ENCODE data around the gene FIZ1. TPM values are rescaled to one million over a fixed set of nuclear protein-coding genes. Genes with fewer than 3 reads are reported as not detected.

Gene FIZ1
- total RNA-seq, 1 donor from 2014 or later = 8.4 TPM

DNA sequence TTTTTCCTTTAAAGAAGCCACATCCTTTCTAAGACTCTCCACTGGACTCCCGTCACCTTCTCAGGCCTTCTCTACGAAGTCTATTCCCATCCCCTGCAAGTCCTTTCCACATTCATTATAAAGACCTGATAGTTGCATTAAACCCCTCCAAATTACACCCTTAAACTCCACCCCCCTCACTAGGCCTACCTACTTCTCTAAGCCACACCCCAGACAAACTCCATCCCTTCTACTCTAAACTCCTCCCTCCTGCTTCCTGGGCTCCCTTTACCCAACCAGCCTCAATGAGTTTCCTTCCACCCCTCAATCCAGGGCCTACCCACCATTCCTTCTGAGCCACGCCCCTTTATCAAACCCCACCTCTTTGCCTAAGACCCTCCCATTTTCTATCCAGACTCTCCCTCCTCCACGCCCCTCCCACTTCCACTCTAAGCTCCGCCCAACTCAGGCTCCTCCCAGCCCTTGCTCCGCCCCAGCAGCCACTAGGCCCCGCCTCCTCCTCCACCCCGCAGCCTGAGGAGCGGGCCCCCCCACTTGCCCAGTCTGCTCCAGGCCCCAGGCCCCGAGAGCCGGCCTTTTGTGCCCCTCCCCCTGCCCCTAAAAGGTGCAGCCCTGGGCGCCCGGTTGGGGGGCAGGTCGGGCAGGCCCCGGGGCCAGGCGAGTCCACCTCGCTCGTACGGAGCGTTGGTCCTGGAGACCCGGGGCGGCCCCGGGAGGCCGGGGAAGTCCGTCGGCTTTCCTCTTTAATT lies 424 bp downstream of the FIZ1 start:
- no peaks in the 10 kb centered on the region for H3K27me3 ChIP-seq (ENCODE audit: control insufficient read depth, insufficient read depth, low read length)
- TF ChIP-seq, protein P1, sequence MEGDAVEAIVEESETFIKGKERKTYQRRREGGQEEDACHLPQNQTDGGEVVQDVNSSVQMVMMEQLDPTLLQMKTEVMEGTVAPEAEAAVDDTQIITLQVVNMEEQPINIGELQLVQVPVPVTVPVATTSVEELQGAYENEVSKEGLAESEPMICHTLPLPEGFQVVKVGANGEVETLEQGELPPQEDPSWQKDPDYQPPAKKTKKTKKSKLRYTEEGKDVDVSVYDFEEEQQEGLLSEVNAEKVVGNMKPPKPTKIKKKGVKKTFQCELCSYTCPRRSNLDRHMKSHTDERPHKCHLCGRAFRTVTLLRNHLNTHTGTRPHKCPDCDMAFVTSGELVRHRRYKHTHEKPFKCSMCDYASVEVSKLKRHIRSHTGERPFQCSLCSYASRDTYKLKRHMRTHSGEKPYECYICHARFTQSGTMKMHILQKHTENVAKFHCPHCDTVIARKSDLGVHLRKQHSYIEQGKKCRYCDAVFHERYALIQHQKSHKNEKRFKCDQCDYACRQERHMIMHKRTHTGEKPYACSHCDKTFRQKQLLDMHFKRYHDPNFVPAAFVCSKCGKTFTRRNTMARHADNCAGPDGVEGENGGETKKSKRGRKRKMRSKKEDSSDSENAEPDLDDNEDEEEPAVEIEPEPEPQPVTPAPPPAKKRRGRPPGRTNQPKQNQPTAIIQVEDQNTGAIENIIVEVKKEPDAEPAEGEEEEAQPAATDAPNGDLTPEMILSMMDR (IDR thresholded peaks at IDR 0.05; ENCODE audit: insufficient read depth, low read length, poor library complexity, severe bottlenecking) = no peak
- DNase-seq (ENCODE audit: low read depth) = peak; percentile 73
- no peaks in the 10 kb centered on the region for H3K36me3 ChIP-seq (ENCODE audit: control insufficient read depth, insufficient read depth, low read length)
- H3K4me3 ChIP-seq (ENCODE audit: low read depth, low read length) = peak overlapping the region; percentile 91

DNA sequence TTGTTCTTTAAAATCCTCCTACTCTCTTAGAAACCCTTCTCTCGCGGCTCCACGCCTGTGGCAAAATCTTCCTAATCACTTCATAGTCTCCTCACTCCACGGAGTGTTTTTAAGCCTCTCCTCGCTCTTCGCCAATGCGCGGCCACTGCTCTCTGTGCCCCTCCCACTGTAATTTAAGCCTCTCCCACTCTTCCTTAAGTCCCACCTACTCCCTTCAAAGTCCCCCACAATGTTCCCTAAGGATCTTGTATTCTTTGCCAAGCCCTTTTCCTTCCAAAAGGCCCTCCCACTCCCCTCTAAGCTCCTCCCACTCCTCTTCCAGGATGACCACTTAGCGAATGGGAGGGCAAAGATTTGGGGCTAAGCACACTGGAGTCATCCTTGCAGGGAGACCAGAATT lies 1.3 kb downstream of the FIZ1 start:
- Histone ChIP-seq H3K4me3 (ENCODE audit: low read depth, low read length) (no peak overlapping the region), H3K27me3 (ENCODE audit: control insufficient read depth, insufficient read depth, low read length) (no peaks in the 10 kb centered on the region), H3K36me3 (ENCODE audit: control insufficient read depth, insufficient read depth, low read length) (no peaks in the 10 kb centered on the region)
- no peak for DNase-seq (ENCODE audit: low read depth)
- TF ChIP-seq, protein P1 (IDR thresholded peaks at IDR 0.05; ENCODE audit: insufficient read depth, low read length, poor library complexity, severe bottlenecking) = no peak

DNA sequence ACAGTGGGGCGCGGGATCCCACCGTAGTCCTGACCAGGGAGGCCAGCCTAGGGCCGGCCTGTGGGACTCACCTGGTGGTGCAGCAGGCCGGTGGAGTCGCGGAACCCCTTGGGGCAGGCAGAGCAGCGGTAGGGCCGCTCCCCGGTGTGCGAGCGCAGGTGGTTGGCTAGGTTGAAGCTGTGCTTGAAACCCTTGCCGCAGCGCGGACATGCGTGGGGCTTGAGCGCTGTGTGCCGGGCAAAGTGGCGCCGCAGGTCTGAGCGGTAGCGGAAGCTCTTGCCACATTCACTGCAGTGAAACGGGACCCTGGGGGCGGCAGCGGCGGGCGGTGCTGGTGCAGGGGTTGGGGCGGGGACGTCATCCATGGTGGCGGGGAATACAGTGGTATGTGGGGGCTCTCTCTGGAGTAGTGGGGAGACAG lies 1.8 kb downstream of the FIZ1 start:
- H3K4me3 ChIP-seq (ENCODE audit: low read depth, low read length) = no peak overlapping the region
- no peak for DNase-seq (ENCODE audit: low read depth)
- no peaks in the 10 kb centered on the region for H3K36me3 ChIP-seq (ENCODE audit: control insufficient read depth, insufficient read depth, low read length)
- TF ChIP-seq, protein P1 (IDR thresholded peaks at IDR 0.05; ENCODE audit: insufficient read depth, low read length, poor library complexity, severe bottlenecking) = no peak
- H3K27me3 ChIP-seq (ENCODE audit: control insufficient read depth, insufficient read depth, low read length) = no peaks in the 10 kb centered on the region

DNA sequence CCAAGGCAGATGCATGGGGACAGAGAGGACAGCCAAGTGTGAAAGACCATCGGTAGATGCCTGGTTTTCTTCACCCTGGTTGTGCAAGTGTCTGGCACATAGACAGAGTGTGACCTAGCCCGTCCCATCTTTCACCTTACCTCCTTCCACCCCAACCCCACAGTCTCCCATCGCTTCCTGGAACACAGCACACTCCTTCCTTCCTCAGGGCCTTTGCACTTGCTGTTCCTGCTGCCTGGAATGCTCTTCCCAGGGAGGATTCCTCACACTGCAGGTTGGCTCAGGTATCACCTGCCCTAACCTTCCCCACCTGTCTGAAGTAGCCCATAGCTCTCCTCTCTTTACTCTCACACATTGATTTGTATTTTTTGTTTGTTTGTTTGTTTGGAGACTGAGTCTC lies 3.0 kb downstream of the FIZ1 start:
- Histone ChIP-seq H3K36me3 (ENCODE audit: control insufficient read depth, insufficient read depth, low read length) (no peaks in the 10 kb centered on the region), H3K27me3 (ENCODE audit: control insufficient read depth, insufficient read depth, low read length) (no peaks in the 10 kb centered on the region), H3K4me3 (ENCODE audit: low read depth, low read length) (no peak overlapping the region)
- no peak for DNase-seq (ENCODE audit: low read depth)
- TF ChIP-seq, protein P1 (IDR thresholded peaks at IDR 0.05; ENCODE audit: insufficient read depth, low read length, poor library complexity, severe bottlenecking) = no peak

DNA sequence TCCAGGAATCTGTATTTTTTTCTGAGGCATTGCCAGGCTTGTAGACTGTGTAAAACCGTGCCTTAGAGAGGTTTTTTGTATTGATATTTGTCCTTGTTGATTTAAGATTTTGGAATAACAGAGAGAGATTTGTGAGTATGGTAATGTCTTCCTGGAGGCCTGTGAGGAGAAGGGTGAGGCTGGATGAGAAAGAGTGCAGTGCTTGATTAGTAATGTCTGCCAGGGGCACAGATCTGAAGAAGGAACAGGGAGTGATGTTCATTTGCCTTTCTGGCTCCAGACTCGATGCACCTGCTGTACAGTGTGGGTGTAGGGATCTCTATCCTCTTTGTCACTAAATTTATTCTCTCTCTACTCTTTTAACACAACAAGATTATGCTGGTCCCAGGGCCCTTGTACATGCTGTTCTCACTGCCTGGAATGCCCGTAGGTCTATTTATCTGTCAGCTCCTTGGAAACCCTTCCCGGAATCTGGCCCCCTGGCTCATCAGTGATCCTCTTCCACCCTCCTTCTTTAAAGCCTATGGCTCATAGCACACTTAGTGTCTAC lies 4.2 kb downstream of the FIZ1 start:
- TF ChIP-seq, protein P1 (IDR thresholded peaks at IDR 0.05; ENCODE audit: insufficient read depth, low read length, poor library complexity, severe bottlenecking) = no peak
- DNase-seq (ENCODE audit: low read depth) = no peak
- H3K36me3 ChIP-seq (ENCODE audit: control insufficient read depth, insufficient read depth, low read length) = no peaks in the 10 kb centered on the region

More for the DNA sequence above, 4.2 kb downstream of the FIZ1 start:
- Histone ChIP-seq H3K4me3 (ENCODE audit: low read depth, low read length) (no peak overlapping the region), H3K27me3 (ENCODE audit: control insufficient read depth, insufficient read depth, low read length) (no peaks in the 10 kb centered on the region)

Measured in kidney epithelial cell (primary cell).